ENCODE measurements around the gene NRAP. TPM values are rescaled to one million over a fixed set of nuclear protein-coding genes. Genes with fewer than 3 reads are reported as not detected.

NRAP gene
- not detected for total RNA-seq
- under 1 TPM; 0.02 to 0.04 TPM for polyA plus RNA-seq
- long read RNA-seq, donor 1, result 0 reads
- long read RNA-seq, donor 2, result 0 reads
- long read RNA-seq, donor 3, result 0 reads
- long read RNA-seq, donor 4, result 0 reads
- long read RNA-seq, donor 5, result 0 reads

GRCh38 chr10:113663908-113664307, at the start of gene NRAP:
Gene NRAP (minus strand): TSS chr10:113664041. CDS start chr10:113663882, 159 bp downstream.
- Histone ChIP-seq H3K27me3 (ENCODE audit: control insufficient read depth in 3 of 3, insufficient read depth in 3 of 3, low read length in 2 of 3) (peaks cover 0 to 2% (median 0%) of the 10 kb centered on the region in 3 donors), H3K36me3 (ENCODE audit: control insufficient read depth in 4 of 4, insufficient read depth in 4 of 4, low read length in 4 of 4) (no peaks in the 10 kb centered on the region), H3K27ac (ENCODE audit: low read depth in 1 of 2, low read length in 1 of 2) (peak within 1 kb of the TSS in 1 of 2 donors; percentile 89), H3K9me3 (ENCODE audit: control insufficient read depth in 4 of 4, insufficient read depth in 3 of 4, low read length in 3 of 4) (no peaks in the 10 kb centered on the region), H3K4me3 (no peak within 1 kb of the TSS), H3K9ac (ENCODE audit: insufficient read depth in 1 of 2, low read length in 2 of 2) (no peak within 1 kb of the TSS), H3K4me1 (ENCODE audit: control insufficient read depth in 5 of 5, insufficient read depth in 5 of 5, low read length in 5 of 5) (no peaks in the 10 kb centered on the region)
- DNase-seq (no peak), ATAC-seq (ENCODE audit: insufficient read depth, low FRiP score) (no peak)
- 84 to 85% methylated on average over 5 of the region's 5 CpGs for WGBS, 2 donors
- no peak for TF ChIP-seq CTCF (IDR thresholded peaks at IDR 0.05; ENCODE audit: control extremely low read depth, extremely low read depth)

GRCh38 chr10:113713640-113713982, 49.8 kb upstream of the NRAP start:
- Histone ChIP-seq H3K27me3 (ENCODE audit: control insufficient read depth in 3 of 3, insufficient read depth in 3 of 3, low read length in 2 of 3) (no peaks in the 10 kb centered on the region), H3K4me1 (ENCODE audit: control insufficient read depth in 5 of 5, insufficient read depth in 5 of 5, low read length in 5 of 5) (peaks cover 0 to 3% (median 0%) of the 10 kb centered on the region in 5 donors), H3K36me3 (ENCODE audit: control insufficient read depth in 4 of 4, insufficient read depth in 4 of 4, low read length in 4 of 4) (peaks cover 0 to 13% (median 9%) of the 10 kb centered on the region in 4 donors), H3K4me3 (no peak overlapping the region), H3K27ac (ENCODE audit: low read depth in 1 of 2, low read length in 1 of 2) (no peak overlapping the region), H3K9ac (ENCODE audit: insufficient read depth in 1 of 2, low read length in 2 of 2) (no peak overlapping the region), H3K9me3 (ENCODE audit: control insufficient read depth in 4 of 4, insufficient read depth in 3 of 4, low read length in 3 of 4) (no peaks in the 10 kb centered on the region)
- no peak for DNase-seq
- 68 to 75% methylated on average over 2 of the region's 2 CpGs for WGBS, 2 donors
- no peak for ATAC-seq (ENCODE audit: insufficient read depth, low FRiP score)
- no peak for TF ChIP-seq CTCF (IDR thresholded peaks at IDR 0.05; ENCODE audit: control extremely low read depth, extremely low read depth)

DNA sequence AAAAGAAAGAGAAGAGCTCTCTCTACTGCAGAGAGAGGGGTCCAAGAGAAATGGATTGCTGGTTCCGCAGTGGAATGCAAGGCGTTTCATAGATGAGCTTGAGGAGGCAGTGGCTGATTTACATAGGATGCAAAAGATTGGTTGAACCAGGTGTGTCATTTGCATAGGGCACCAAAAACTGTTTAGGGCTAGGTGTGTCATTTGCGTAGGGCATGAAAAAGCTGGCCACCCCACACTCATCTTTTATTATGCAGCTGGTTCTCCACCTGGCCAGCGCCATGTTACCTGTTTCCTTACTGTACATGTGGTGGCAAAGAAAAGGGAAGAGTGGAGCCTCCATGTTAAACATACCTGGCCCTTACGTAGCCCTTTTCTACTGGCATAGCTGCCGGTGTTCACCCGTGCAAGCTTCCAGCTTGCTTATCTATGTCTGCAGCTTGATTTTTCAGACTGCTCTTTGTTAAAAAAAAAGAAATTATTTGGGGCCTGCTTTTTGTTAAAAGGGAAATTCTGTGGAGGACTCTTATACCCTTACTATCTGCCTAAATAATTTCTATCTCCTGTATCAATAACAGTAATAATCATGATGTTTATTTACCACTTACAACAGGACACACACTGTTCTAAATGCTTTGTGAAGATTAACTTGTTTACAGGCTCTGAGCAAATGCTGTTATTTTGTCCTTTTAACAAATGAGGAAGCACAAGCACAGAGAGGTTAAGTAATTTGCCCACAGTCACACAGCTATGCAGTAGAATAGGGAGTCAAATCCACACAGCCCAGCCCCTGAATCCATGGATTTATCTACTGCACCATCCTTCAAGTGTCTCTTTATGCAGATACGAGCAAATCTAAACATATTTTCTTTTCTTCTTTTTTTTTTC, 49.2 kb upstream of the NRAP start:
- 80 to 85% methylated on average over 8 of the region's 8 CpGs for WGBS, 2 donors
- no peak overlapping the region for H3K9ac ChIP-seq (ENCODE audit: insufficient read depth in 1 of 2, low read length in 2 of 2)
- no peaks in the 10 kb centered on the region for H3K27me3 ChIP-seq (ENCODE audit: control insufficient read depth in 3 of 3, insufficient read depth in 3 of 3, low read length in 2 of 3)
- H3K9me3 ChIP-seq (ENCODE audit: control insufficient read depth in 4 of 4, insufficient read depth in 3 of 4, low read length in 3 of 4), result no peaks in the 10 kb centered on the region
- H3K4me3 ChIP-seq, result no peak overlapping the region
- no peak overlapping the region for H3K27ac ChIP-seq (ENCODE audit: low read depth in 1 of 2, low read length in 1 of 2)
- no peak for TF ChIP-seq CTCF (IDR thresholded peaks at IDR 0.05; ENCODE audit: control extremely low read depth, extremely low read depth)
- DNase-seq (no peak), ATAC-seq (ENCODE audit: insufficient read depth, low FRiP score) (no peak)
- H3K4me1 ChIP-seq (ENCODE audit: control insufficient read depth in 5 of 5, insufficient read depth in 5 of 5, low read length in 5 of 5), result peaks cover 0 to 3% (median 0%) of the 10 kb centered on the region in 5 donors
- H3K36me3 ChIP-seq (ENCODE audit: control insufficient read depth in 4 of 4, insufficient read depth in 4 of 4, low read length in 4 of 4), result peaks cover 0 to 13% (median 9%) of the 10 kb centered on the region in 4 donors

Measured in lung (tissue), 16 donors.